CD4-positive, alpha-beta T cell treated with Interleukin-2 at 100 ng/mL for 4 hours (primary cell): ENCODE results near the gene TTC36.
"Not testable (repeated sequence)": the region's sequence is repeated elsewhere in the genome, so short reads cannot be mapped to it uniquely, and the experiment has no call there.

Experiments
- DNase-seq: peaks from one replicate; pipeline ENCODE4 v3.0.0-alpha.2; 2020; ENCODE audit warnings: low spot score

TTC36 gene

GRCh38 chr11:118532091-118532490, 4.8 kb downstream of the TTC36 start:
- no peak for DNase-seq

DNA sequence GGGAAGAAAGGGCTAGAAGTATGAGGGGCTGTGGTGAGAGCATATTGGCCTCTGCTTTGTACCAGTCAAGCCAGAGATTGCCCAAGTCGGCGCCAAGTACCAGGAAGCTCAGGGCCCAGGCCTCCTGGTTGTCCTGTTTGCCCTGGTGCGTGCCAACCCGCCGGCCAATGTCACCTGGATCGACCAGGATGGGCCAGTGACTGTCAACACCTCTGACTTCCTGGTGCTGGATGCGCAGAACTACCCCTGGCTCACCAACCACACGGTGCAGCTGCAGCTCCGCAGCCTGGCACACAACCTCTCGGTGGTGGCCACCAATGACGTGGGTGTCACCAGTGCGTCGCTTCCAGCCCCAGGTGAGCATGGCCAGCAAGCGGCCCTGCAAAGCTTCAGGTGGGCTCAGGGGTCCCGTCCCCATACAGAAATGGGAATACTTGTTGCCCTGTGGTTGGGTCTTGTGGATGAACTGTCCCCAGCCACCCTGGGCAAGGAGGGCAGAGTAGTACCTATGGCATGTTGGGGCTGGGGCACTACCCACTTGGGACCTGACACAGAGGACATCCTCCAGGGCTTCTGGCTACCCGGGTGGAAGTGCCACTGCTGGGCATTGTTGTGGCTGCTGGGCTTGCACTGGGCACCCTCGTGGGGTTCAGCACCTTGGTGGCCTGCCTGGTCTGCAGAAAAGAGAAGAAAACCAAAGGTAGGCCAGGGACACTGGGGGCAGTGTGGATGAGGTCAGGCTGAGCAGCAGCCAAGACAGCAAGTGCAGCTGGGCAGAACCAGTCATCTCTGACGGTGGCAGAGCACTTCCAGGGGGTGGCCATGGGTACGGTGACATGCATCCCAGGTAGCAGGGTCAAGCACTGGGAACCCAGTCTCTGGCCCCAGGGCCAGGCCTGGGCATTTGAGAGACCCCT, 5.8 kb downstream of the TTC36 start:
- no peak for DNase-seq

- no peak for DNase-seq
Observed at GRCh38 chr11:118533769-118534729, 6.8 kb downstream of the TTC36 start.

DNA sequence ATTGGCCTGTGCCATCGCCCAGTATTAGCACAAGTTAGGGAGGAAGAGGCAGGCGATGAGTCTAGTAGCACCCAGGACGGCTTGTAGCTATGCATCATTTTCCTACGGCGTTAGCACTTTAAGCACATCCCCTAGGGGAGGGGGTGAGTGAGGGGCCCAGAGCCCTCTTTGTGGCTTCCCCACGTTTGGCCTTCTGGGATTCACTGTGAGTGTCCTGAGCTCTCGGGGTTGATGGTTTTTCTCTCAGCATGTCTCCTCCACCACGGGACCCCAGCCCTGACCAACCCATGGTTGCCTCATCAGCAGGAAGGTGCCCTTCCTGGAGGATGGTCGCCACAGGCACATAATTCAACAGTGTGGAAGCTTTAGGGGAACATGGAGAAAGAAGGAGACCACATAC, 8.0 kb downstream of the TTC36 start:
- no peak for DNase-seq

- DNase-seq, result no peak
Observed at GRCh38 chr11:118536726-118537125, 9.5 kb downstream of the TTC36 start.

DNA sequence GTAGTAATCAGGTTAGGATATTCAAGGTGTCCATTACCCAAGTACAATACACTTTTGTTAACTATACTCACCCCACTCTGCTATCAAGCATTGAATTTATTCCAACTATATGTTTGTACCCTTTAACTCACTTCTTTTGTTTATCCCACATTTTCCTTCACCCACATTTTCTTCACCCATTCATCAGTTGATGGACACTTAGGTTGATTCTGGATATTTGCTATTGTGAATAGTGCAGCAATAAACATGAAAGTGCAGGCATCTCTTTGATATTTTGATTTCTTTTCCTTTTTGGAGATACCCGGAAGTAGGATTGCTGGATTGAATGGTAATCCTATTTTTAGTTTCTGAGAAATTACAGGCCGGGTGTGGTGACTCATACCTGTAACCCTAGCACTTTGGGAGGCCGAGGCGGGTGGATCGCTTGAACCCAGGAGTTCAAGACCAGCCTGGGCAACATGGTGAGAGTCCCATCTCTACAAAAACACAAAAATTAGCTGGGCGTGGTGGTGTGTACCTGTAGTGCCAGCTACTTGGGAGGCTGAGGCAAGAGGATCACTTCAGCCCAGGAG, 10.2 kb downstream of the TTC36 start:
- DNase-seq, result no peak

GRCh38 chr11:118544010-118544646, 16.9 kb downstream of the TTC36 start:
- DNase-seq, result no peak

GRCh38 chr11:118544647-118545010, 17.4 kb downstream of the TTC36 start:
- DNase-seq, result no peak

GRCh38 chr11:118545533-118545932, 18.3 kb downstream of the TTC36 start:
- DNase-seq, result no peak

DNA sequence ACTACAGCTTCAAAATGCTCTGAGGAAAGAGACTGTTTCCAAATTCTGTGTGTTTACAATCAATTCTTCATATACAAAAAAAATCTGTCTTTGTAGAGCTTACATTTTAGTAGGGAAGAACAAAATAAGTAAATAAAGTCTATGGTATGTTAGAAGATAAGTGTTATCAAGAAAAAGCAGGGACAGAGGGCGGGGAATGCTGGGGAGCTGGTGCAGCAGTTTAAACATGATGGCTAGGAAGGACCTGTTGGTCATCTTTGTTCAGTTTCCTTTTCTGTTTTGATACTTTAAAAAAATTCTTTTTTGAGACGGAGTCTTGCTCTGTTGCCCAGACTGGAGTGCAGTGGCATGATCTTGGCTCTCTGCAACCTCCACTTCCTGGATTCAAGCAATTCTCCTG, 19.9 kb downstream of the TTC36 start:
- DNase-seq, result no peak

- DNase-seq, result no peak
Observed at GRCh38 chr11:118552341-118552740, 25.1 kb downstream of the TTC36 start.

DNA sequence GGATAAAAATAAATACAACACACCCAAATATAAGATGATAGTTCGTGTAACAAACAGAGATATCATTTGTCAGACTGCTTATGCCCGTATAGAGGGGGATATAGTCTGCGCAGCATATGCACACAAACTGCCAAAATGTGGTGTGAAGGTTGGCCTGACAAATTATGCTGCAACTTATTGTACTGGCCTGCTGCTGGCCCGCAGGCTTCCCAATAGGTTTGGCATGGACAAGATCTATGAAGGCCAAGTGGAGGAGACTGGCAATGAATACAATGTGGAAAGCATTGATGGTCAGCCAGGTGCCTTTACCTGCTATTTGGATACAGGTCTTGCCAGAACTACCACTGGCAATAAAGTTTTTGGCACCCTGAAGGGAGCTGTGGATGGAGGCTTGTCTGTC, 33.5 kb downstream of the TTC36 start:
- no peak for DNase-seq

GRCh38 chr11:118565051-118565450, 37.8 kb downstream of the TTC36 start:
- no peak for DNase-seq

DNA sequence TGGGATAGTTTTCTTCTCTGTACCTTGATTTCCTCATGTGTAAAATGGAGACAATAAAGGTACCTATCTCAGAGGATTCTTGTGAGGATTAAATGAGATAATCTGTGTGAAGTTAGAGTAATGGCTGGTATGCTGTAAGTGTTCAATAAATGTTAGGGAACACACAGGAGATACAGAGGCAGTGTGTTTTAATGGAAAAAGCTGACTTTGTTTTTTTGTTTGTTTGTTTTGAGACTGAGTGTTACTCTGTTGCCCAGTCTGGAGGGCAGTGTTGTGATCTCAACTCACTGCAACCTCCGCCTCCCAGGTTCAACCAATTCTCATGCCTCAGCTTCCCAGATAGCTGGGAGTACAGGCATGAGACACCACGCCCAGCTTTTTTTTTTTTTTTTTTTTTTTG, 42.4 kb downstream of the TTC36 start:
- no peak for DNase-seq

DNA sequence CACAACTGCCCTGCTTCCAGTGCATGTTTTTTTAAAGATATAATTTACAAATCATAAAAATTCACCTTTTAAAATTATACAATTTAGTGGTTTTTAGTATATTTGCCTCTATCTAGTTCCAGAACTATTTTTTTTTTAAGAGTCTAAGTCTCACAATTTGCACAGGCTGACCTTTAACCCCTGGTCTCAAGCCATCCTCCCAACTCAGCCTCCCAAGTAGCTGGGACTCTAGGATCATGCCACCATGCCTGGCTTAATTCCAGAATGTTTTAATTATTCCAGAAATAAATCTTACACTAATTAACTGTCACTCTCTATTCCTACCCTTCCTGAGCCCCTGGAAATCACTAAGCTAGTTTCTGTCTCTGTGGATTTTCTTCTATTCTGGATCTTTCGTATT, 43.5 kb downstream of the TTC36 start:
- DNase-seq, result no peak

DNA sequence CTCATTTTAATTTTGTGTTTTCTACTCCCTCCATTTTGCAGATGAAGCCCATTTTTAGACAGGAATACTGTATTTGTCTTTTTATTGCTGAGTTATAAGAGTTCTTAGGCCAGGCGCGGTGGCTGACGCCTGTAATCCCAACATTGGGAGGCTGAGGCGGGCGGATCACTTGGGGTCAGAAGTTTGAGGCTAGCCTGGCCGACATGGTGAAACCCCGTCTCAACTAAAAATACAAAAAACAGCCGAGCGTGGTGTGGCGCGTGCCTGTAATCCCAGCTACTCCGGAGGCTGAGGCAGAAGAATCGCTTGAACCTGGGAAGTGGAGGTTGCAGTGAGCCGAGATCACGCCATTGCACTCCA, 44.4 kb downstream of the TTC36 start:
- DNase-seq, result not testable (repeated sequence)

DNA sequence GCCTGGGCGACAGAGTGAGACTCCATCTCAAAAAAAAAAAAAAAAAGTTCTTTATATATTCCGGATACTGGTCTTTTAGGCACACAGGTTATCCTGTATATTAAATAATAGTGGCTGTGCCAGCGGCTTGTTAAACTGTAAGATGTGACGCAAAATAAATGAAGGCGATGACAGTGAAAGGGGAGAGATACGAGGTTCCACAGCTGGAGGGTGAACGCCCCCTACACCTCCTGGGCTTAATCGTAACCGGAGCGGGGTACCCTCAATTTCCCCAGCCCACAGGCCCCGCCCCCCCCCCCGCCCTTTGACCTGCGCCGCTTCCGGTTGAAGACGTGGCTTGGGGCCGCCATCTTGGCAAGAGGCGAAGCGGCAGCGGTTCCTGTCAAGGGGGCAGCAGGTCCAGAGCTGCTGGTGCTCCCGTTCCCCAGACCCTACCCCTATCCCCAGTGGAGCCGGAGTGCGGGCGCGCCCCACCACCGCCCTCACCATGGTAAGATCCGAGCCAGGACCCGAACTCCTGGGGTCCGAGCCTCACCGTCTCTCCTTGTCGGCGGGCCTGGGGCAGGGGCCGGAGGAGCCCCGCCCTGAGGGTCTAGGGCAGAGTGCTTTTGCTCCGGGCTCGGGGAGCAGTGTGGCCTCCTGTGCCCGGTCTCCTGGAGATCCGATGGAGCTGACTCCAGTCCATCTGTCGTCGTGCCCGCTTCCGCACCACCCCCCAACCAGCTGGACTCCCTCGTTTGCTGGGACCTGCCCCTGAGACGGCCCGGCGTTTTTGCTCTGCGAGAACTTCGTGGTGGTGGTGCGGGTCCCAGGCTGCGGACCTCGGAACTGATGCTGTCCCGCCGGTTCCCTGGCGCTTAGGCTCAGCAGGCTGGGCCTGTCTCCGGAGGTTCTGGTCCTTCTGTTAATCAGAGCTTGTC, 45.0 kb downstream of the TTC36 start, which contains the start of gene ARCN1:
ARCN1 (plus strand) TSS at position 349 of the 920 bp plus-strand sequence; CDS start at position 488, 139 bp downstream.
- peak; percentile 77 for DNase-seq

DNA sequence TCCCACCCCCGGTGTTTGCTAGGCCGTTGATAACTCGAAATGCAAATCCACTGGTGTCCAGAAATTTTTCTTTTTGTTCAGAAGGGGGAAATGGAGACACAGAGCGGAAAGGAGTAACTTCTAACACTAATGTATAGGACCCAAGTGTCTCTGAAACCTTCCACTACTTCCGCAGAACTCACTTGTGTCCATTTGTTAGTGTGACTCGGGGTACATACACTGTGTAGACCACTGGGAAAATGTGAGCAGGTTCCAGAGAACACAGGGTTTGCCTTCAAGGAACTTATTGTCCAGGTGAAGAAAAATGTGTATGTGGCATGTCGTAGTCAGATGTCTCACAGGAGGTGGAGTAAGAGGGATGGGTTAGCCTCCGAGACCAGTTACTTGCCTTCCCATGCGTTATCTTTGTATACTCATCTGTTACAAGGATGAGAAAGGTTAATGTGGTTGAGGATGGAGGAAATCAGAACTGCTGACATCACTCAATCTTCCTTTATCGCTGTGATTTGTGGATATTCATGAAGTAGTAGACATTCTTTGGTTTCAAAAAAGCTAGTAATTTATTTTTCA, 45.8 kb downstream of the TTC36 start:
- DNase-seq, result peak; percentile 56

- no peak for DNase-seq
Observed at GRCh38 chr11:118574636-118575035, 47.4 kb downstream of the TTC36 start.

- not testable (repeated sequence) for DNase-seq
Observed at GRCh38 chr11:118577995-118578394, 50.7 kb downstream of the TTC36 start.
